GM21360 (cell line): Measurements from ENCODE around the gene S1PR2.
"Not testable (repeated sequence)": the region's sequence is repeated elsewhere in the genome, so short reads cannot be mapped to it uniquely, and the experiment has no call there.

Experiments
- ATAC-seq: cut with Tn5 transposase; IDR thresholded peaks from one replicate; pipeline ENCODE4 v1.9.1; 2021; ENCODE audit warnings: mild to moderate bottlenecking, moderate library complexity; ENCODE audit not compliant: unreplicated experiment

S1PR2 gene

GRCh38 chr19:10226376-10227025 is 4.6 kb downstream of the S1PR2 start:
- no peak for ATAC-seq

GRCh38 chr19:10226021-10226375 is 5.1 kb downstream of the S1PR2 start:
- no peak for ATAC-seq

GRCh38 chr19:10224337-10224736 is 6.8 kb downstream of the S1PR2 start:
- ATAC-seq, result no peak

GRCh38 chr19:10223488-10224213 is 7.5 kb downstream of the S1PR2 start:
- no peak for ATAC-seq

GRCh38 chr19:10222201-10222890 is 8.8 kb downstream of the S1PR2 start:
- ATAC-seq, result no peak

- ATAC-seq, result no peak
Observed at GRCh38 chr19:10220695-10221094, 10.4 kb downstream of the S1PR2 start.

- ATAC-seq, result peak; percentile 65
Observed at GRCh38 chr19:10219678-10220077, 11.5 kb downstream of the S1PR2 start.

- ATAC-seq, result no peak
Observed at GRCh38 chr19:10217085-10217484, 14.0 kb downstream of the S1PR2 start.

GRCh38 chr19:10214784-10215183 is 16.3 kb downstream of the S1PR2 start:
- ATAC-seq, result no peak

- no peak for ATAC-seq
Observed at GRCh38 chr19:10211691-10212090, 19.4 kb downstream of the S1PR2 start.

GRCh38 chr19:10211061-10211460 is 20.1 kb downstream of the S1PR2 start:
- no peak for ATAC-seq

- ATAC-seq, result no peak
Observed at GRCh38 chr19:10209315-10209714, 21.8 kb downstream of the S1PR2 start.

- no peak for ATAC-seq
Observed at GRCh38 chr19:10207026-10207425, 24.1 kb downstream of the S1PR2 start.

- no peak for ATAC-seq
Observed at GRCh38 chr19:10206226-10206885, 24.8 kb downstream of the S1PR2 start.

- ATAC-seq, result no peak
Observed at GRCh38 chr19:10205636-10206035, 25.5 kb downstream of the S1PR2 start.

GRCh38 chr19:10203686-10204085 is 27.4 kb downstream of the S1PR2 start:
- ATAC-seq, result no peak

GRCh38 chr19:10201176-10201575 is 30.0 kb downstream of the S1PR2 start:
- ATAC-seq, result no peak

GRCh38 chr19:10200101-10200500 is 31.0 kb downstream of the S1PR2 start:
- not testable (repeated sequence) for ATAC-seq

GRCh38 chr19:10198889-10199644 is 32.1 kb downstream of the S1PR2 start:
- not testable (repeated sequence) for ATAC-seq

- peak; percentile 13 for ATAC-seq
Observed at GRCh38 chr19:10195199-10195519, 36.0 kb downstream of the S1PR2 start.
